ENCODE results near the gene IL1RAPL1.
"Not testable (repeated sequence)": the region's sequence is repeated elsewhere in the genome, so short reads cannot be mapped to it uniquely, and the experiment has no call there.

The IL1RAPL1 gene

GRCh38 chrX:28626515-28626914 lies 39.3 kb downstream of the IL1RAPL1 start:
- no peak for DNase-seq (ENCODE audit: low read depth, low spot score)

GRCh38 chrX:28628120-28628519 lies 40.9 kb downstream of the IL1RAPL1 start:
- DNase-seq (ENCODE audit: low read depth, low spot score), result no peak

- no peak for DNase-seq (ENCODE audit: low read depth, low spot score)
Measured at GRCh38 chrX:28638775-28639174, 51.5 kb downstream of the IL1RAPL1 start.

GRCh38 chrX:28639451-28639850 lies 52.2 kb downstream of the IL1RAPL1 start:
- no peak for DNase-seq (ENCODE audit: low read depth, low spot score)

GRCh38 chrX:28649541-28649940 lies 62.3 kb downstream of the IL1RAPL1 start:
- DNase-seq (ENCODE audit: low read depth, low spot score), result no peak

GRCh38 chrX:28651186-28651585 lies 63.9 kb downstream of the IL1RAPL1 start:
- no peak for DNase-seq (ENCODE audit: low read depth, low spot score)

GRCh38 chrX:28659269-28659668 lies 72.0 kb downstream of the IL1RAPL1 start:
- DNase-seq (ENCODE audit: low read depth, low spot score), result no peak

GRCh38 chrX:28665778-28666177 lies 78.5 kb downstream of the IL1RAPL1 start:
- no peak for DNase-seq (ENCODE audit: low read depth, low spot score)

- no peak for DNase-seq (ENCODE audit: low read depth, low spot score)
Measured at GRCh38 chrX:28668303-28668702, 81.1 kb downstream of the IL1RAPL1 start.

- no peak for DNase-seq (ENCODE audit: low read depth, low spot score)
Measured at GRCh38 chrX:28668957-28669356, 81.7 kb downstream of the IL1RAPL1 start.

GRCh38 chrX:28670074-28670473 lies 82.8 kb downstream of the IL1RAPL1 start:
- no peak for DNase-seq (ENCODE audit: low read depth, low spot score)

- no peak for DNase-seq (ENCODE audit: low read depth, low spot score)
Measured at GRCh38 chrX:28675173-28675572, 87.9 kb downstream of the IL1RAPL1 start.

- no peak for DNase-seq (ENCODE audit: low read depth, low spot score)
Measured at GRCh38 chrX:28693101-28693500, 105.9 kb downstream of the IL1RAPL1 start.

GRCh38 chrX:28697732-28698131 lies 110.5 kb downstream of the IL1RAPL1 start:
- DNase-seq (ENCODE audit: low read depth, low spot score), result no peak

GRCh38 chrX:28701222-28701621 lies 114.0 kb downstream of the IL1RAPL1 start:
- no peak for DNase-seq (ENCODE audit: low read depth, low spot score)

- no peak for DNase-seq (ENCODE audit: low read depth, low spot score)
Measured at GRCh38 chrX:28706964-28707363, 119.7 kb downstream of the IL1RAPL1 start.

- no peak for DNase-seq (ENCODE audit: low read depth, low spot score)
Measured at GRCh38 chrX:28709421-28709820, 122.2 kb downstream of the IL1RAPL1 start.

GRCh38 chrX:28717864-28718263 lies 130.6 kb downstream of the IL1RAPL1 start:
- no peak for DNase-seq (ENCODE audit: low read depth, low spot score)

GRCh38 chrX:28718450-28718849 lies 131.2 kb downstream of the IL1RAPL1 start:
- DNase-seq (ENCODE audit: low read depth, low spot score), result no peak

GRCh38 chrX:28719620-28720019 lies 132.4 kb downstream of the IL1RAPL1 start:
- no peak for DNase-seq (ENCODE audit: low read depth, low spot score)

- DNase-seq (ENCODE audit: low read depth, low spot score), result no peak
Measured at GRCh38 chrX:28752330-28752729, 165.1 kb downstream of the IL1RAPL1 start.

- DNase-seq (ENCODE audit: low read depth, low spot score), result no peak
Measured at GRCh38 chrX:28756175-28756574, 168.9 kb downstream of the IL1RAPL1 start.

- no peak for DNase-seq (ENCODE audit: low read depth, low spot score)
Measured at GRCh38 chrX:28756647-28757046, 169.4 kb downstream of the IL1RAPL1 start.

- DNase-seq (ENCODE audit: low read depth, low spot score), result no peak
Measured at GRCh38 chrX:28757290-28757689, 170.0 kb downstream of the IL1RAPL1 start.

GRCh38 chrX:28766561-28766960 lies 179.3 kb downstream of the IL1RAPL1 start:
- not testable (repeated sequence) for DNase-seq (ENCODE audit: low read depth, low spot score)
